Renal cortex interstitium (tissue), 11 donors: ENCODE data around the gene KLF5. TPM values are rescaled to one million over a fixed set of nuclear protein-coding genes. Genes with fewer than 3 reads are reported as not detected.
A peak's percentile ranks its signal among the peaks of the same experiment; 100 is the strongest.

Experiments
- DNase-seq, 11 donors: peaks; one replicate each; pipeline ENCODE4 v3.0.0-alpha.2; 2013; ENCODE audit warnings: low read depth in 9 of 11, low spot score in 4 of 11; ENCODE audit errors: extremely low read depth in 1 of 11
- polyA plus RNA-seq, 3 donors: library from polyadenylated mRNA; unstranded; fragments of 120-200 nt; gene quantifications; one replicate each; pipeline ENCODE4 v1.2.1, GENCODE V29; 2013; ENCODE audit not compliant: insufficient read length in 3 of 3

KLF5 gene
- polyA plus RNA-seq, 3 donors = 25.7 to 57.4 (median 33.6) TPM

- no peak for DNase-seq
These were observed 2.8 kb upstream of the KLF5 start for GRCh38 chr13:73055813-73056564.

GRCh38 chr13:73056565-73056962 is 2.2 kb upstream of the KLF5 start:
- DNase-seq = no peak

DNA sequence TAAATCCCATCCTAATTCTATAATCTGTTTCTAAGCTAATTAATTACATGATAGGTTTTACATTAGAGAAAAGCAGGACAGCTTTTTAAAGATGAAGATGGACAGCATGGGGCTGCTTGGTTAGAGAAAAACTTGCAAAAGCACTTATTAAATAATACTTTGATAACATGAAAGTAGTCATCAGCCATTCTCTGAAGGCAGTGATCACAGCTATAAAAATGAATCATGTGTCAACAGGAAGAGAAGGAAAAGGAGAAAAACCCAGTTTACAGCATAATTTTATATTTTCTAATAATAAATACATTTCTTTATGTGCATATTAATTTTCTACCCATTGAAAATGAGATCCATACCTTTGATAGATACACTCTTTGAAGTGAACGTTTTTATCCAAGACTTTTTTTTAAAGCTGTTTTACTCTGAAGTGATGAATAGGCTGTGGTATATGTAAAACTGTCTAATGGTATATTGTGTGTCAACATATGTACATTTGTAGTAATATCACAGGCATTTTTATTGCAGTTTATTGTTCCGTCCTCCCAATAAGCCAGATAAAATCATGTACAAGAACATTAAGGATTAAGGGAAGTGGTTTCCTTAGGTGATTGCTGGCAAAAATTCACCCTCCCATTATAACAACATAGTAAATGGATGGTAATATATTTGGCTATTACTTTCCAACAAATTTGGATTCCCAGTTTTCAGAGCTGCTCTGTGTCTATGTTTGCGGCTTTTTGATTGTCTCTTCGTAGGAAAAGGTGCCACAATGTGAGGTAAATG is 1.3 kb upstream of the KLF5 start:
- DNase-seq = no peak

- DNase-seq = no peak
These were observed 816 bp upstream of the KLF5 start for GRCh38 chr13:73058064-73058313.

GRCh38 chr13:73058432-73058735 is 421 bp upstream of the KLF5 start:
- DNase-seq = peak in 1 of 11 donors; percentile 58

DNA sequence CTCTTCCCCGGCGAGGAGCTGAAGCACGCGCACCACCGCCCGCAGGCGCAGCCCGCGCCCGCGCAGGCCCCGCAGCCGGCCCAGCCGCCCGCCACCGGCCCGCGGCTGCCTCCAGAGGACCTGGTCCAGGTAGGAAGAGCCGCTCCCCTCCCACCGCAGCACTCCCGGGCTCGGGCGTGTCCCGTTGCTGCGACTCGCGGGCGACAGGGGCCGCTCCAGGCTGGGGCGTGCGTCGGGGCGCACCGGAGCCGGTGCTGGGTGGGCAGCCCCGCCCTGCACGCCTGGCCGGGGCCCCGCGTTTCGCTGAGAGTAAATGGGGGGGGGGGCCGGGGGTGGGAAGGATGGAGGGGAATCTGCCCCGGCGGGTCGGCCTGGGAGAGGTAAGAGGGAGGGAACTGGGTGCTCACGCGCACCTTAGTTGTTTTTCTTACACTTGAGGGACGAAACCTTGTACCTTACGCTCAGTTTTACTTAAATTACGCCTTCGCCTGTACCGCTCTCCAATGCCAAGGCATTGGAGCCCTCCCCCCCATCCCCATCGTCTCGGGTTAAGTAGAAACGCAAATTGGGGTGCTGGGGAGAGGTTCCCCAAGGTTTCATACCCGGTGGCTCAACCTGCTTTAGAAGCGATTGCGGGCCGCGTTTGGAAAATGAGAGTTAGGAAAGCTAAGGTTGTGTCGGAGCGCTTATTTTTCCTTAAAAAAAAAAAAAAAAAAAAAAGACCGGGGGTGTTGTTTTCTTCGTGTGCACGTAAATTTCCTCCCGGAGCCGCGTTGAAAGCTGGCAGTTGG is 850 bp downstream of the KLF5 start:
- DNase-seq = peak in 5 of 11 donors; percentile 31 to 43 (median 40)

DNA sequence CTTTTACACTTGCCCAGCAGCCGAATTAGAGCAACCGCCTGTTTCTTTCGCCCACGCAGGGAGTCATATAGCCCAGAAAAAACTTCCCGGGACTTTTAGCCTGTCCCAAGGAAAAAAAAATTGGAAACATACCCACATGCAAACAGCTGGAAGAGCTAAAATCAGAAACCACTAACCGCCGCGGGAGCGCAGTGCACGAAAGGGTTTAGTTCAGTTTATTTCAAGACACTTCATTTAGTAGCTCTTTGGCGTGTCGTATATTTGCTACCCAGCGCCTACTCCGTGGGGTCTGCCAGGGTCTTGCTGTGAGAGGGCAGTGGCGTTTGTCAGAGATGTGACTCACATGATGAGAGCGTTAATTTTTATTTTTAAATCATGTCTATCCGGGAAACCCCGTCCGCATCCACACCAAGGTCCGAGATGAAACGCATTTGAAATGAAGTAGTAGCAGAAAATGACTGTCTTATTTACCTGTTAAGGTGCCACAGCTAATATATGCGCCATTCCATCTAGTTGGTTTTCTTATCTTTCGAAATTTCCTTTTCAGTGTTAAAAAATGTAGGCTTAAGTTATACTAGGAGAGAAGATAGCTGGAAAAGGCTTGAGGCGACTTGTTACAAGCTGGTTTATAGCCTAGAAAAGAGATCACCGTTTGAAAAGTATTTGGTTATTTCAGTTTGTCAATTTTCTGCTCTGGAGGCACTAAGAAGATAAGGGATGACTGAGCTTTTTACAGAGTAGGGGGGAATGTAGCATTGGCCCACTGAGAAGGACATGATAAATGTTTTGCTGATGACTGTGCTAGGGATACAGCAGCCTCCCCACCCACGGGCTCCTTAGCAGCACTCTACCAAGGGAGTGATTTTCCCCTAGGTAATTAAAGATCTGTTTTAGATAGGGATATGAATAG is 1.7 kb downstream of the KLF5 start:
- peak in 3 of 11 donors; percentile 33 to 50 (median 47) for DNase-seq

DNA sequence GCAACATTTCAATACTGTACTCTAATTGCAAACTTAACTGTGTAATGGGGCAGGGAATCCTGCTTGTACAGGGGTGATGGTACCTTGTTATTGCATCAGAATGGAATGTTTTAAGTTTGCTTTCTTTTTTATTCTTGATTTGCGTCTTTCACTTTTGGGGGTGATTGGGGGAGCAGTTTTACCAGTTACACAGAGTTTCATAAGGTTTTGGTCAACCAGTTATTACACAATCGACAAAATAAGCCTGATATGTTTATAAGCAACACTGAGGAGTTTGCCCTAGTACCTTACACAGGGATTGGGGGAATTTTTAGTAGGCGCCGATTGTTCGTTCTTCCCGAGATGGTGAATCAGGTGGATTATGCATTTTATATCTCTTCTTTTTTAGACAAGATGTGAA is 2.7 kb downstream of the KLF5 start:
- DNase-seq = no peak

GRCh38 chr13:73061876-73062275 is 3.1 kb downstream of the KLF5 start:
- no peak for DNase-seq

DNA sequence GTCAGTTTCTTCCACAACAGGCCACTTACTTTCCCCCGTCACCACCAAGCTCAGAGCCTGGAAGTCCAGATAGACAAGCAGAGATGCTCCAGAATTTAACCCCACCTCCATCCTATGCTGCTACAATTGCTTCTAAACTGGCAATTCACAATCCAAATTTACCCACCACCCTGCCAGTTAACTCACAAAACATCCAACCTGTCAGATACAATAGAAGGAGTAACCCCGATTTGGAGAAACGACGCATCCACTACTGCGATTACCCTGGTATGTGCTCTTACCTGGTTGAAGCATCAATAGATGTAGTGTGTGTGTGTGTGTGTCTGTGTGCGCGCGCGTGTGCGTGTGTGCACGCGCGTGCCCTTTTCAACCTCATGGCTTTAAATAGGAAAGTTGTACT is 3.7 kb downstream of the KLF5 start:
- no peak for DNase-seq

DNA sequence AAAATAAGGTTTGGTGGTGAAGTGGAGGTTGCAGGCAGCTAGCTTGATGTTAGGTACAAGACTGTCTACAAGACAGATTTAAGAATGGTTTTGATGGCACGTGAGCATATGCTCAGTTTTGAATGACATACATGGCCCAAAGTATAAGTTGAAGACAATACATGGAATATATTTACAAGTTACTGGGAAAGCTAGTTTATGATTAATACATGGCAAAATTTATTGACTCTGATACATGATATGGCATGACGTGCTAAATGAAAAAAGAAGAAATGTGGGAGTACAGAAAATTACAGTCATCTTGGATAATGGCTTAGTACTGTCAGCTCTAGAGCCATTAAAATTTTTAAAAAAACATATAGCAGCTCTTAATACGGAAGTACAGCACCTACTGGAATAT is 4.4 kb downstream of the KLF5 start:
- DNase-seq = no peak

DNA sequence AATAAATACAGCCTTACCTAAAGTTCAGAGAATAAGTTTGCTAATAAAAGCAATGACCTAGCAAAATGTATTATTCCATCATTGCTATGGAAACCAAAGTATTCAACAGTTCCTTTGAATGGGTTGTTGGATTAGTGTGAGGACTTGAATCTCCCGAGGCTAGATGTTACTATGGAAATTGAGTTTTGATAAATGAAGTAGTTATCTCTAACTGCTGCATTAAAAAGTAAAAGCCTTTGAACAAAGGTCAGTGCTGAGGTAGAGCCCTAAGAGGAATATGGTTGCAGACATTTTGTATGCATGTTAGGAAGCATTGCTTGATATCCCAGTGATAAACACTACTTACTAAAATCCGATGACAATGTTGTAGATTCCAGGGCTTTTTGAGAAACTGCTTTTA is 6.2 kb downstream of the KLF5 start:
- no peak for DNase-seq

DNA sequence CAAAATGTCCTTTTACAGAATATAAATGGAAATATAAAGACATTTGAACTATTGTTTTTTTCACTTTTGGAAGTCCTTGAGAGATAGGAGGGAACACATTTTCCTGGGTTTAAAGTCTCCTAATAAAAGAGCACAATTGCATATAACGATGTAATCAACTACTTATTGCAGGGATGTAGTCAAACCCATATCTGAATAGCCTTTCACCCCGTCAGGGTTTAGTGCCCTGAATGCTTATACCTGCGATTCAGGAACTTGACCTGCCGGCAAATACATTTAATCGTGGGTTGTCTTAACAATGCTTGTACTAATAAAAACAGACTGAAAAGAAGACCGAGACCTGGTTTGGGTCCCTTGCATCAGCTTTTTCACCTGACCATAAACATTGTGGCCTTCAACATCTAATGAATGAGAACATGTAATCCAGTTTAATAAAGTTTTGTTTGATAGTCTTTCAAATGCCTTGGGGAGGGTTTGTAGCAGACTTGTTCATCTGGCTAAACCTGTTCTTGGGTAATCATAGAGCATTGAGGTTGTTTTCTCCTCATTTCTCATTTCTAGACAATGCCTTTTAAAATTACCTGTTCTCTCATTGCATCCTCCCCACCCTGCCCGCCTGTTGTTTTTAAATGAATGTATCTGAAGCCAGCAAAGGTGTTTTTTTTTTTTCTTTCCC is 7.0 kb downstream of the KLF5 start:
- DNase-seq = peak in 3 of 11 donors; percentile 38 to 60 (median 46)

DNA sequence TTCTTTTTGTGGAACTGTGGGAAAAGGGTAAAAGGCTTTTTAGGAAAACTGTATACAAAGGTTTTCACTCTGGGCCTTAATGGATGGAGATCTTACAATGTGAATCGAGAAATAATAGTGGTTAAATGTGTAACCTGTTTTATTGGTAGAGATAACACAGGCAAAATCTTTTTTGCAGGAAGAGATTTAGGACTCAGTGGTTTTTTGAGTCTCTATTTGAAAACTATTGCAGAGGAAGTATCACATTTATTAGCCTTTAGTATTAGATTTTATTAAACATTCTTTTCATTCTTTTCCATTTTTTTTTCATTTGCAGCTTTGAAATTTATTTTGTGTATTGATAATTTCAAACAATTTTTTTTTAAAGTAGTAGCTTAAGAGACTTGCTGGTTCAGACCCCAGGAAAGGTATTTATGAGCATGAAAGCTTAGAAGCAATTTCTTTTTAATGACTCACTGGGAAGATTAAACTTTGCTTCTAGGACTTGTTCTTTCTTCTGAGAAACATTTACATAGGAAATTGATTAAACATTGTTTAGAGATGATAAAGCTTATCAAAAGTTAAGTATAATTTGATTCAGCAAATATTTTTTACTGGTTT is 10.5 kb downstream of the KLF5 start:
- no peak for DNase-seq

DNA sequence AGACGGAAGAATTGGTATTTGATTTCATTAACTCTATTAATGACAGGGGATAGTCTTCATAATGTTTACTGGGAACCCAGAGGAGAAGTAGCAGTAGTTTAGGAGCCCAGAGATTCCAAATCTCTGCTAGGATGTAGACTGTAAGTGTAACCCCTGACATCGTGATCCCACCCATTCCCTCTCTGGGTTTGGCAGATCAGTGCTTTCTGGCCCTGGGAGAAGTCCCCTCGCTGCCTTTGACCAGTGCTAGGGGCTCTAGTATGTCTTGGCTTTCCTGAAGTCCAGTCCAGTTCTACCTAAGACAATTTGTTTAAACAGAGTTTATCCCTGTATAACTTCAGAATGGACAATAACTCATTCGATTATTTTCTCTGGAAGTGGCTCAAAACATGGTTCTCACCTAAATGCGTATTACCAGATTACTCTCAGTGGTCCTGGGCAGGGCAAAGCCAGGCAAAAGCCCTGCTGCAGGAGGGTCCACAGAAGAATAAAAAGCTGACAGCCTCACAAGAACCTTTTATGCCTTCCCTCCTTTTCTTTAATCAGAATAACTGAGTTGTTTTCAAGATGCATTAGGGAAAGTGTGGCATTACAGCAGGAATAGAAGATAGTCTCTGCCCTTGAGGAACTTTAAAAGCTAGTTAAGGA is 11.8 kb downstream of the KLF5 start:
- no peak for DNase-seq

DNA sequence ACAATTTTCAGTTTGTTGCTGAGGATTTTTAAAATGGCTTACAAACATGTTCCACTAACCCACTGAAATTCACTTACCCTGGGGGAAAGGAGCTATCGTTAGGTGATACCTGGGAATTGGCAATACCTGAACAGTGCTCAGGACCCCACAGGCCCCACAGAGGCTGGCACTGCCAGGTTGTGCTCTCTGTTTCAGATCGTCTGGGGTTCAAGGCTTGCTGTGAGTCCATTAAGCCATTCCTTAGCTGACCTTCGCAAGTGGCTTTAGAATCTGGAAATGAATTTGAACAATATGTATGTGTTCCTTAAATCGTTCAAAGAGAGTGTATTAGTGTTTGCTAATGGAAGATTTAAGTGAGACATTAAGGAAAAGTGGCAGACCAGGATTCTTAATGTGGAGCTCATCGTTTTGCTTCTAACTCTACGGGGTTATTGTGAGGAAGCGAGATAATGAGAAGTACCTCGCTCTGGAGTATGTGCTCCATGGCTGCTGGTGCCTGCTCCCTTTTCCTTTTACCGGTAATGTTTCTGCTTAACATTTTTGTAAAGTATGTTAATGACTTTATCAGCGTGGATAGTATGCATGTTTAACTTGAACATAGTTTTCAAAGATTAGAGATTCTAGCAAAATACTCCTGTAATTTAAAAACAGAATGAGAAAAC is 13.6 kb downstream of the KLF5 start:
- DNase-seq = no peak

- DNase-seq = no peak
These were observed 14.2 kb downstream of the KLF5 start for GRCh38 chr13:73073050-73073449.
